K562 (cell line): ENCODE data around the gene XPC. TPM values are rescaled to one million over a fixed set of nuclear protein-coding genes. Genes with fewer than 3 reads are reported as not detected.

ENCODE experiments used
- HCFC1 ChIP-seq: IDR thresholded peaks from 2 replicates; pipeline ENCODE4 v1.6.1; 2012; ENCODE audit warnings: low read depth, low read length, improper control_type of control experiment
- MTF1 ChIP-seq: fragments of 250-450 bp; sonication (Bioruptor Pico); IDR thresholded peaks from 2 replicates; pipeline ENCODE4 v1.9.0; 2021; ENCODE audit warnings: moderate library complexity, mild to moderate bottlenecking, inconsistent platforms, borderline replicate concordance
- PHF8 ChIP-seq: fragments of 200-600 bp; sonication (generic); IDR thresholded peaks from 2 replicates; pipeline ENCODE4 v1.6.1; 2012; ENCODE audit warnings: mixed run types, mild to moderate bottlenecking, inconsistent platforms, low read length, moderate library complexity, borderline replicate concordance
- POLR3G ChIP-seq: IDR thresholded peaks from 2 replicates; pipeline ENCODE4 v1.6.1; 2011; ENCODE audit not compliant: insufficient read length, insufficient replicate concordance; ENCODE audit errors: extremely low read depth
- RREB1 ChIP-seq: fragments of 250-450 bp; sonication (Bioruptor Pico); IDR thresholded peaks from 2 replicates; pipeline ENCODE4 v1.4.0; 2020
- SIN3A ChIP-seq, 2 experiments: fragments of 150-350 bp in 1 of 2; IDR thresholded peaks; 2 replicates each; pipeline ENCODE4 v1.6.1; 2011 to 2016; ENCODE audit warnings: borderline replicate concordance in 2 of 2, low read depth in 2 of 2, low read length in 2 of 2, mild to moderate bottlenecking in 2 of 2, moderate library complexity in 2 of 2; ENCODE audit not compliant: control insufficient read depth in 1 of 2
- SREBF2 ChIP-seq: sonication (generic); formaldehyde crosslinking; IDR thresholded peaks from 2 replicates; pipeline ENCODE4 v1.4.0; 2020; ENCODE audit warnings: mild to moderate bottlenecking, missing genetic modification reagents
- THAP12 ChIP-seq: fragments of 250-450 bp; sonication (Bioruptor Pico); IDR thresholded peaks from 2 replicates; pipeline ENCODE4 v1.9.0; 2021; ENCODE audit warnings: mild to moderate bottlenecking, inconsistent platforms
- ZZZ3 ChIP-seq: fragments of 450-650 bp; IDR thresholded peaks from 2 replicates; pipeline ENCODE4 v1.6.1; 2016; ENCODE audit warnings: antibody characterized with exemption, mild to moderate bottlenecking, moderate library complexity
- polyA plus RNA-seq, 8 experiments: library from polyadenylated mRNA; depleted of rRNA in 4 of 8; stranded (reverse) in 5 of 8; unstranded in 3 of 8; fragments of >200 nt; fragmentation: Nextera tagmentation in 2 of 8; fragmentation: Illumina TruSeq in 1 of 8; extraction: Ambion mirVana in 2 of 8; extraction: Trizol in 1 of 8; gene quantifications; 2 replicates each; pipeline versions ENCODE4 v1.2.1 to v1.2.3, GENCODE V29; 2011 to 2014; ENCODE audit warnings: inconsistent platforms in 1 of 8, missing spikeins in 1 of 8
- total RNA-seq, 7 experiments: library from RNA; depleted of rRNA in 6 of 7; stranded (reverse); fragments of >200 nt in 6 of 7; fragmentation: Illumina TruSeq in 2 of 7; extraction: Trizol in 2 of 7; gene quantifications; 2 replicates each; pipeline versions ENCODE4 v1.2.1 to v1.2.3, GENCODE V29; 2011 to 2021; ENCODE audit warnings: low replicate concordance in 1 of 7
- TF ChIP-seq, protein P1 (sequence below), 2 experiments: fragments of 450-650 bp; IDR thresholded peaks; 2 replicates each; pipeline ENCODE4 v1.6.1; 2016; ENCODE audit warnings: mild to moderate bottlenecking in 2 of 2, borderline replicate concordance in 1 of 2, low read depth in 1 of 2, moderate library complexity in 1 of 2

XPC gene
- total and polyA plus RNA-seq, 9 of the 15 experiments (the other 6 are each of a cell fraction or from before 2014, with no cell fraction given): 3.8 to 54.7 (median 41.3) TPM

- TF ChIP-seq, protein P1, sequence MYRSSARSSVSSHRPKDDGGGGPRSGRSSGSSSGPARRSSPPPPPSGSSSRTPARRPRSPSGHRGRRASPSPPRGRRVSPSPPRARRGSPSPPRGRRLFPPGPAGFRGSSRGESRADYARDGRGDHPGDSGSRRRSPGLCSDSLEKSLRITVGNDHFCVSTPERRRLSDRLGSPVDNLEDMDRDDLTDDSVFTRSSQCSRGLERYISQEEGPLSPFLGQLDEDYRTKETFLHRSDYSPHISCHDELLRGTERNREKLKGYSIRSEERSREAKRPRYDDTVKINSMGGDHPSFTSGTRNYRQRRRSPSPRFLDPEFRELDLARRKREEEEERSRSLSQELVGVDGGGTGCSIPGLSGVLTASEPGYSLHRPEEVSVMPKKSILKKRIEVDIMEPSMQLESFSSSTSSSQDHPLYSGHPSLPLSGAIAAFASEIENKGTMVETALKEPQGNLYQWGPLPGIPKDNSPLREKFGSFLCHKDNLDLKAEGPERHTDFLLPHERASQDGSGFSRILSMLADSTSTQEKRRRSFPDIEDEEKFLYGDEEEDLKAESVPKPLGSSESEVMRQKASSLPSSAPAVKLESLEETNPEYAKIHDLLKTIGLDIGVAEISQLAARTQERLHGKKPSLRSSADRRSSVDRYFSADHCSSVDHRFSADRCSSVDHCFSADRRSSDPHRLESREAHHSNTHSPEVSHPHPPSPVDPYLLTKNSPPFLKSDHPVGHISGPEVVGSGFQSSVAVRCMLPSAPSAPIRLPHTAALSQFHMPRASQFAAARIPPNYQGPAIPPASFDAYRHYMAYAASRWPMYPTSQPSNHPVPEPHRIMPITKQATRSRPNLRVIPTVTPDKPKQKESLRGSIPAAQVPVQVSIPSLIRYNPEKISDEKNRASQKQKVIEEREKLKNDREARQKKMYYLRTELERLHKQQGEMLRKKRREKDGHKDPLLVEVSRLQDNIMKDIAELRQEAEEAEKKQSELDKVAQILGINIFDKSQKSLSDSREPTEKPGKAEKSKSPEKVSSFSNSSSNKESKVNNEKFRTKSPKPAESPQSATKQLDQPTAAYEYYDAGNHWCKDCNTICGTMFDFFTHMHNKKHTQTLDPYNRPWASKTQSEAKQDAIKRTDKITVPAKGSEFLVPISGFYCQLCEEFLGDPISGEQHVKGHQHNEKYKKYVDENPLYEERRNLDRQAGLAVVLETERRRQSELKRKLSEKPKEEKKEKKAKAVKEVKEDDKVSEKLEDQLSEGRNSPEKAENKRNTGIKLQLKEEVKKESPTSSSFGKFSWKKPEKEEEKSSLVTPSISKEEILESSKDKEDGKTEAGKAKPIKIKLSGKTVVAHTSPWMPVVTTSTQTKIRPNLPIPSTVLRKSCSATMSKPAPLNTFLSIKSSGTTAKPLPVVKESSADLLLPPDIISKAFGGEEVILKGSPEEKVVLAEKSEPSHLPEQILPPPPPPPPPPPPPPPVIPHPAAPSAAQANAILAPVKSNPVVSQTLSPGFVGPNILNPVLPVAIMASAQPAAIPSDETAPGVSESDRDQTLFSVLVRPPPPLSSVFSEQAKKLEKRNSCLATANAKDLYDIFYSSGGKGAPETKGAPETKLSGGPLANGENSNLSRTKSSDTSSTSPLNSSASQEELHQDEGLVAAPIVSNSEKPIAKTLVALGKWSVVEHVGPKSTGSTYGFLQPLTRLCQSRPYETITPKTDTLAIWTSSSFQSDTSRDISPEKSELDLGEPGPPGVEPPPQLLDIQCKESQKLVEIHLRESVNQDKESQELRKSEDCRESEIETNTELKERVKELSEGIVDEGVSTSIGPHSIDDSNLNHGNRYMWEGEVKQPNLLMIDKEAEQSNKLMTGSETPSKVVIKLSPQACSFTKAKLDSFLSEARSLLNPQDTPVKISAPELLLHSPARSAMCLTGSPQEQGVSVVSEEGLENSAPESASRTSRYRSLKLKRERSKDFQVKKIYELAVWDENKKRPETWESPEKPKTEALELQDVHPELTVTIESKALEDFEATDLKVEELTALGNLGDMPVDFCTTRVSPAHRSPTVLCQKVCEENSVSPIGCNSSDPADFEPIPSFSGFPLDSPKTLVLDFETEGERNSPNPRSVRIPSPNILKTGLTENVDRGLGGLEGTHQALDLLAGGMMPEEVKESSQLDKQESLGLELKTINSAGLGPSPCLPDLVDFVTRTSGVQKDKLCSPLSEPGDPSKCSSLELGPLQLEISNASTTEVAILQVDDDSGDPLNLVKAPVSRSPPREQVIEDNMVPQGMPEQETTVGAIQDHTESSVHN (IDR thresholded peaks at IDR 0.05; ENCODE audit: borderline replicate concordance in 1 of 2, low read depth in 1 of 2): no peak
- peak; percentile 100 for TF ChIP-seq HCFC1
- TF ChIP-seq SIN3A (IDR thresholded peaks at IDR 0.05; ENCODE audit: borderline replicate concordance in 2 of 2, control insufficient read depth in 1 of 2, low read depth in 2 of 2, low read length in 2 of 2): peak; percentile 4 to 83; a peak in 1 of 4 replicates
- TF ChIP-seq SREBF2 (CRISPR knock-in tag): no peak
- peak; percentile 86 for TF ChIP-seq THAP12 (CRISPR knock-in tag)
- no peak for TF ChIP-seq MTF1 (CRISPR knock-in tag)
- TF ChIP-seq ZZZ3: no peak
- TF ChIP-seq PHF8: peak; percentile 72; the same call in 1 of the 2 replicates
- TF ChIP-seq POLR3G: no peak
- peak; percentile 43; the same call in 1 of the 2 replicates for TF ChIP-seq RREB1
These were observed 53.7 kb downstream of the XPC start, which contains the start of the genes CHCHD4 and TMEM43 (continued) for GRCh38 chr3:14124615-14125192.
